ENCODE measurements around the gene PPARGC1A.

DNA sequence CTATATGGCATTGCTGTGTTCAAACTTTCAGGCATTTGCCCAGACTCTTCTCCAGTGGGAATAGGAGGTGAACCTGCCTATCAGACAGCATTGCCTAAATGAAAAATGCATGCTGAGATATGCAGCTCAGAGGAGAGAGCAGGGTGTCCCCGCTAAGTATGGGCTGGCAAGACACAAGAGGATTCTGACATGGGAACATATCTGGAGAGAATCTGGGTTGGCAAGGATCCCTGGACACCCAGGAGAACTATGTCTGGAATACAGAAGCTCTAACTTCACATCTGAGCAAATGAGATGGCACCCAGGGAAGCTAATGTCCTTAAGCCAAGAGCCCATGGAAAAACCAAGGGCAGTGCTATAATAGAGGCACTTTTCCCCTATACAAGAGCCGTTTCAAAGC, 18.4 kb downstream of the PPARGC1A start:
- TF ChIP-seq CTCF (IDR thresholded peaks at IDR 0.05) (no peak), EP300 (IDR thresholded peaks at IDR 0.05) (no peak)
